H9 (cell line): Measurements from ENCODE around the gene PRKCA. TPM values are rescaled to one million over a fixed set of nuclear protein-coding genes. Genes with fewer than 3 reads are reported as not detected.

ENCODE experiments used
- DNase-seq: peaks from one replicate; pipeline ENCODE4 v3.0.0-alpha.2; 2017
- H2AFZ ChIP-seq: one replicate; pipeline ENCODE4 v1.6.1; 2013; ENCODE audit warnings: mild to moderate bottlenecking, low read length, control low read depth, moderate library complexity
- H2AK5ac ChIP-seq: 2 replicates; pipeline ENCODE4 v1.6.1; 2013; ENCODE audit warnings: low read length, control low read depth, mixed read lengths; ENCODE audit not compliant: insufficient read length
- H2BK120ac ChIP-seq: one replicate; pipeline ENCODE4 v1.6.1; 2013; ENCODE audit warnings: low read depth, mild to moderate bottlenecking, low read length, control low read depth, inconsistent platforms; ENCODE audit not compliant: poor library complexity, severe bottlenecking
- H2BK12ac ChIP-seq: 2 replicates; pipeline ENCODE4 v1.6.1; 2013; ENCODE audit warnings: low read length, control low read depth, mixed read lengths, low read depth; ENCODE audit not compliant: insufficient read length
- H2BK15ac ChIP-seq: 2 replicates; pipeline ENCODE4 v1.6.1; 2013; ENCODE audit warnings: low read depth, low read length, control low read depth
- H2BK20ac ChIP-seq: one replicate; pipeline ENCODE4 v1.6.1; 2013; ENCODE audit warnings: low read depth, mild to moderate bottlenecking, low read length, control low read depth, inconsistent platforms; ENCODE audit not compliant: poor library complexity, severe bottlenecking
- H2BK5ac ChIP-seq: 2 replicates; pipeline ENCODE4 v1.6.1; 2013; ENCODE audit warnings: low read length, control low read depth, mixed read lengths; ENCODE audit not compliant: insufficient read length
- H3K14ac ChIP-seq: 2 replicates; pipeline ENCODE4 v1.6.1; 2013; ENCODE audit warnings: low read length, control low read depth; ENCODE audit not compliant: insufficient read depth
- H3K18ac ChIP-seq: 2 replicates; pipeline ENCODE4 v1.6.1; 2013; ENCODE audit warnings: low read depth, mild to moderate bottlenecking, mixed read lengths, low read length, control low read depth; ENCODE audit not compliant: insufficient read length
- H3K23ac ChIP-seq: 2 replicates; pipeline ENCODE4 v1.6.1; 2013; ENCODE audit warnings: low read length, control low read depth, mixed read lengths, low read depth; ENCODE audit not compliant: insufficient read length
- H3K23me2 ChIP-seq: 2 replicates; pipeline ENCODE4 v1.6.1; 2013; ENCODE audit warnings: low read depth, mild to moderate bottlenecking, mixed read lengths, low read length, control low read depth; ENCODE audit not compliant: insufficient read length, poor library complexity, severe bottlenecking
- H3K27ac ChIP-seq: 2 replicates; pipeline ENCODE4 v1.5.1; 2013; ENCODE audit warnings: low read length, control low read depth, mixed read lengths, low read depth; ENCODE audit not compliant: insufficient read length
- H3K27me3 ChIP-seq: 2 replicates; pipeline ENCODE4 v1.6.1; 2013; ENCODE audit warnings: low read length, control low read depth, inconsistent platforms; ENCODE audit not compliant: insufficient read depth
- H3K4ac ChIP-seq: 2 replicates; pipeline ENCODE4 v1.6.1; 2013; ENCODE audit warnings: low read depth, mild to moderate bottlenecking, control low read depth, inconsistent platforms, low read length, moderate library complexity
- H3K4me1 ChIP-seq: 2 replicates; pipeline ENCODE4 v1.6.1; 2013; ENCODE audit warnings: low read length, control low read depth, inconsistent platforms; ENCODE audit not compliant: insufficient read depth
- H3K4me2 ChIP-seq: 2 replicates; pipeline ENCODE4 v1.6.1; 2013; ENCODE audit warnings: low read length, control low read depth, mixed read lengths; ENCODE audit not compliant: insufficient read length, insufficient read depth
- H3K56ac ChIP-seq: 2 replicates; pipeline ENCODE4 v1.6.1; 2013; ENCODE audit warnings: low read depth, mild to moderate bottlenecking, mixed read lengths, low read length, control low read depth; ENCODE audit not compliant: insufficient read length
- H3K79me1 ChIP-seq: 2 replicates; pipeline ENCODE4 v1.6.1; 2013; ENCODE audit warnings: low read depth, mild to moderate bottlenecking, moderate library complexity, low read length, control low read depth, inconsistent platforms; ENCODE audit not compliant: insufficient read depth, poor library complexity, severe bottlenecking
- H3K79me2 ChIP-seq: 2 replicates; pipeline ENCODE4 v1.6.1; 2013; ENCODE audit warnings: low read length, control low read depth, inconsistent platforms; ENCODE audit not compliant: insufficient read depth
- H3K9ac ChIP-seq: 2 replicates; pipeline ENCODE4 v1.6.1; 2013; ENCODE audit warnings: low read length, control low read depth, mixed read lengths; ENCODE audit not compliant: insufficient read length; ENCODE audit errors: extremely low read depth
- H3K9me3 ChIP-seq: one replicate; pipeline ENCODE4 v1.6.1; 2013; ENCODE audit warnings: low read depth, low read length, inconsistent platforms; ENCODE audit not compliant: control insufficient read depth
- H3T11ph ChIP-seq: one replicate; pipeline ENCODE4 v1.6.1; 2013; ENCODE audit warnings: mild to moderate bottlenecking, low read length, control low read depth, inconsistent platforms
- H4K20me1 ChIP-seq: one replicate; pipeline ENCODE4 v1.6.1; 2013; ENCODE audit not compliant: control insufficient read depth, insufficient read length, insufficient read depth
- H4K5ac ChIP-seq: 2 replicates; pipeline ENCODE4 v1.6.1; 2013; ENCODE audit warnings: low read depth, mild to moderate bottlenecking, mixed read lengths, low read length, control low read depth; ENCODE audit not compliant: insufficient read length
- H4K8ac ChIP-seq: replicated peaks from 2 replicates; pipeline ENCODE4 v1.6.1; 2013; ENCODE audit warnings: low read length, control low read depth, mixed read lengths, low read depth; ENCODE audit not compliant: insufficient read length
- H4K91ac ChIP-seq: 2 replicates; pipeline ENCODE4 v1.6.1; 2013; ENCODE audit warnings: low read depth, mild to moderate bottlenecking, moderate library complexity, mixed read lengths, low read length, control low read depth; ENCODE audit not compliant: insufficient read length
- H3K27ac Mint-ChIP-seq, 3 experiments: 2 replicates in 2 of 3; 3 replicates in 1 of 3; pipeline ENCODE4 v1.8.0; 2020 to 2021; ENCODE audit warnings: mixed read lengths in 3 of 3, mild to moderate bottlenecking in 1 of 3, moderate library complexity in 1 of 3
- H3K27me3 Mint-ChIP-seq: 2 replicates; pipeline ENCODE4 v1.8.0; 2021; ENCODE audit warnings: low read depth, mild to moderate bottlenecking, moderate library complexity, mixed read lengths
- H3K36me3 Mint-ChIP-seq, 3 experiments: 2 replicates in 2 of 3; 3 replicates in 1 of 3; pipeline ENCODE4 v1.8.0; 2020 to 2021; ENCODE audit warnings: low read depth in 3 of 3, mixed read lengths in 3 of 3; ENCODE audit not compliant: insufficient read depth in 1 of 3
- H3K4me1 Mint-ChIP-seq, 2 experiments: 2 replicates each; pipeline ENCODE4 v1.8.0; 2020; ENCODE audit warnings: mixed read lengths in 2 of 2
- H3K4me3 Mint-ChIP-seq, 2 experiments: 2 replicates in 1 of 2; 3 replicates in 1 of 2; pipeline ENCODE4 v1.8.0; 2020 to 2021; ENCODE audit warnings: mild to moderate bottlenecking in 2 of 2, mixed read lengths in 2 of 2, moderate library complexity in 1 of 2
- H3K9me3 Mint-ChIP-seq, 2 experiments: 2 replicates in 1 of 2; 3 replicates in 1 of 2; pipeline ENCODE4 v1.8.0; 2020; ENCODE audit warnings: mild to moderate bottlenecking in 2 of 2, mixed read lengths in 2 of 2, moderate library complexity in 1 of 2
- CTCF ChIP-seq: fragments of 200-600 bp; sonication (generic); conservative IDR thresholded peaks from 3 replicates; pipeline ENCODE4 v1.8.0; 2021; ENCODE audit warnings: antibody characterized with exemption, mild to moderate bottlenecking
- WGBS: extraction: QIAGEN DNeasy Blood & Tissue Kit; methylation state at CpG from one replicate; pipeline ENCODE4 v1.1.7; 2013; ENCODE audit warnings: missing lambda C conversion rate, low lambda C conversion rate, mixed read lengths; ENCODE audit not compliant: insufficient read length; ENCODE audit errors: extremely low coverage; 5-methylcytosine and 5-hydroxymethylcytosine counted together
- total RNA-seq: library from RNA; stranded (reverse); gene quantifications from 2 replicates; pipeline ENCODE4 v1.2.1, GENCODE V29; 2021

Gene PRKCA
- total RNA-seq, 1 experiment from 2014 or later, result 10.5 TPM

- Histone ChIP-seq H3K9ac (no peak overlapping the region), H2BK5ac (no peak overlapping the region), H3K27ac (peak overlapping the region; percentile 67), H3K23ac (no peak overlapping the region), H2AFZ (no peak overlapping the region), H3K79me2 (no peaks in the 10 kb centered on the region), H3K9me3 (no peaks in the 10 kb centered on the region), H2BK15ac (no peak overlapping the region), H3K56ac (no peak overlapping the region), H3K79me1 (no peaks in the 10 kb centered on the region), H2BK12ac (no peak overlapping the region), H3K14ac (no peak overlapping the region), H3K4me1 (peaks cover 13% of the 10 kb centered on the region; the same call in 1 of the 2 replicates), H3K4me2 (peak overlapping the region; percentile 44), H3T11ph (no peak overlapping the region), H2BK120ac (no peak overlapping the region), H2BK20ac (no peak overlapping the region), H3K4ac (no peak overlapping the region), H3K23me2 (no peaks in the 10 kb centered on the region), H2AK5ac (no peak overlapping the region), H4K5ac (no peak overlapping the region), H3K27me3 (no peaks in the 10 kb centered on the region), H3K18ac (no peak overlapping the region), H4K91ac (no peak overlapping the region), H4K20me1 (no peaks in the 10 kb centered on the region), H4K8ac (no peak overlapping the region)
- Mint-ChIP-seq H3K4me3 (peak overlapping the region; percentile 43 to 64), H3K4me1 (peaks cover 41 to 53% of the 10 kb centered on the region in 2 experiments), H3K9me3 (peaks cover 0 to 3% of the 10 kb centered on the region in 2 experiments; a peak in 2 of 5 replicates), H3K27ac (peak overlapping the region; percentile 91 to 98 (median 92)), H3K27me3 (no peaks in the 10 kb centered on the region), H3K36me3 (peaks cover 0 to 11% (median 2%) of the 10 kb centered on the region in 3 experiments; a peak in 2 of 7 replicates)
- no CpG with 5 or more reads among the region's 8 CpGs for WGBS
- no peak for TF ChIP-seq CTCF
- DNase-seq, result peak; percentile 43
Observed at GRCh38 chr17:66474806-66475497, 172.5 kb downstream of the PRKCA start.
